Neutrophil (primary cell): ENCODE data around the gene LSP1.
A peak's percentile ranks its signal among the peaks of the same experiment; 100 is the strongest.

Source experiments
- H3K27ac ChIP-seq: fragments of 200-600 bp; sonication (generic); 2 replicates; pipeline ENCODE4 v1.5.1; 2016; ENCODE audit warnings: mild to moderate bottlenecking, moderate library complexity
- H3K27me3 ChIP-seq: fragments of 200-600 bp; sonication (generic); 2 replicates; pipeline ENCODE4 v1.6.0; 2016; ENCODE audit warnings: mild to moderate bottlenecking
- H3K36me3 ChIP-seq: fragments of 200-600 bp; sonication (generic); 2 replicates; pipeline ENCODE4 v1.5.1; 2017
- H3K4me1 ChIP-seq, 2 experiments: fragments of 200-600 bp in 1 of 2; sonication (generic) in 1 of 2; 1 replicate in 1 of 2; 2 replicates in 1 of 2; pipeline versions ENCODE4 v1.5.1 to v1.6.1; 2013 to 2016; ENCODE audit warnings: low read depth in 1 of 2, low read length in 1 of 2, mild to moderate bottlenecking in 1 of 2, moderate library complexity in 1 of 2; ENCODE audit not compliant: control insufficient read depth in 1 of 2, insufficient read depth in 1 of 2
- H3K4me3 ChIP-seq, 2 experiments: fragments of 200-600 bp in 1 of 2; sonication (generic) in 1 of 2; 1 replicate in 1 of 2; 2 replicates in 1 of 2; pipeline ENCODE4 v1.5.1; 2013 to 2016; ENCODE audit warnings: low read depth in 1 of 2, low read length in 1 of 2, mild to moderate bottlenecking in 1 of 2, moderate library complexity in 1 of 2
- H3K9me3 ChIP-seq: fragments of 200-600 bp; sonication (generic); 2 replicates; pipeline ENCODE4 v1.5.1; 2016
- TF ChIP-seq, protein P1 (sequence below): fragments of 200-600 bp; sonication (generic); IDR thresholded peaks from 2 replicates; pipeline ENCODE4 v1.5.1; 2016; ENCODE audit warnings: antibody characterized with exemption

Gene LSP1

GRCh38 chr11:1916132-1916985, 63.5 kb downstream of the LSP1 start:
- Histone ChIP-seq H3K4me1 (peaks cover 10 to 13% of the 10 kb centered on the region in 2 experiments), H3K36me3 (peaks cover 7% of the 10 kb centered on the region), H3K9me3 (no peaks in the 10 kb centered on the region), H3K27me3 (no peaks in the 10 kb centered on the region), H3K27ac (peak overlapping the region; percentile 57), H3K4me3 (no peak overlapping the region)
- TF ChIP-seq, protein P1, sequence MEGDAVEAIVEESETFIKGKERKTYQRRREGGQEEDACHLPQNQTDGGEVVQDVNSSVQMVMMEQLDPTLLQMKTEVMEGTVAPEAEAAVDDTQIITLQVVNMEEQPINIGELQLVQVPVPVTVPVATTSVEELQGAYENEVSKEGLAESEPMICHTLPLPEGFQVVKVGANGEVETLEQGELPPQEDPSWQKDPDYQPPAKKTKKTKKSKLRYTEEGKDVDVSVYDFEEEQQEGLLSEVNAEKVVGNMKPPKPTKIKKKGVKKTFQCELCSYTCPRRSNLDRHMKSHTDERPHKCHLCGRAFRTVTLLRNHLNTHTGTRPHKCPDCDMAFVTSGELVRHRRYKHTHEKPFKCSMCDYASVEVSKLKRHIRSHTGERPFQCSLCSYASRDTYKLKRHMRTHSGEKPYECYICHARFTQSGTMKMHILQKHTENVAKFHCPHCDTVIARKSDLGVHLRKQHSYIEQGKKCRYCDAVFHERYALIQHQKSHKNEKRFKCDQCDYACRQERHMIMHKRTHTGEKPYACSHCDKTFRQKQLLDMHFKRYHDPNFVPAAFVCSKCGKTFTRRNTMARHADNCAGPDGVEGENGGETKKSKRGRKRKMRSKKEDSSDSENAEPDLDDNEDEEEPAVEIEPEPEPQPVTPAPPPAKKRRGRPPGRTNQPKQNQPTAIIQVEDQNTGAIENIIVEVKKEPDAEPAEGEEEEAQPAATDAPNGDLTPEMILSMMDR = no peak

- Histone ChIP-seq H3K4me3 (no peak overlapping the region), H3K27me3 (no peaks in the 10 kb centered on the region), H3K9me3 (no peaks in the 10 kb centered on the region), H3K4me1 (peaks cover 6 to 8% of the 10 kb centered on the region in 2 experiments), H3K36me3 (peaks cover 7% of the 10 kb centered on the region), H3K27ac (peak overlapping the region; percentile 57)
- TF ChIP-seq, protein P1 = no peak
These were observed 64.2 kb downstream of the LSP1 start for GRCh38 chr11:1916986-1917522.

DNA sequence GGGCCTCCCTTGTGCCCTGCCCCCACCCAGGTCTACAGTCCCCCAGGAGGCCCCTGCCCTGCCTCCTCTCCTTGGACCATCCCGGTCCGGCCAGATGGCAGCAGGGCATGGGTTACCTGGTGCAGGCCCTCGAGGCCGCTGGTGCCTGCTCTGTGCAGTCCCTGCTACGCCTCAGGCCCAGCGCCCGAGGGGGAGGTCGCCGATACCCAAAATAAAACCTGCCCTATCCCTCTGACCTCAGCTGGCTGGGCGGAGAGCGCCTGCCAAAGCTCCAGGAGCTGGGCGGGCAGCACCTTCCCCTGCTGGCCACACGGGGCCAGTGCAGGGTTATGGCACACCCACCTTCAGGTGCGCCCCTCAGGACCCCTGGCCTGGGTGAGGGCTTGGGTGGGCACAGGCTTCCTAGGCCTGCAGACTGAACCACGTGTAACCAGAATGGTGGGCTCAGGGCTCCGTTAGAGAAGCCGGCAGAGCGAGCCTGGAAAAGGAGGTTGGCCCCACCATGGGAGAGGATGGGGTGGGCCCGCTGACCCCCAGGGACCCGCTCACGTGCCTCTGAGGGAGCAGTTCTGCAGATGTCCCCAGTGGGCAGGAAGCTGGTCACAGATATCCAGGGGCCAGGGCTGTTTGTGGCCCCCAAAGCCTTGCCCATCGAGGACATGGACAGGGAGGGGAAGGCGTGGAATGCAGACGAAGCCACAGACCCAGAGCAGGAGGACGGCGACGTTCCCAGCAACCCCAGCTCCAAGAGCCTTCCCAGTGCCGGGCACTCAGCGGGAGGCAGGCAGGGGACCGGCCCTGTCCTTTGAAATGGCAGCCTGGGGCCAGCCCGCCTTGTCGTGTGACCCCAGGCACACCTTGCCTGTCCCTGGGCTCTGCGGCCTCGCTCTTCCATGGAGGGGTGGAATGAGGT, 64.9 kb downstream of the LSP1 start:
- H3K36me3 ChIP-seq = peaks cover 7% of the 10 kb centered on the region
- H3K27ac ChIP-seq = peak overlapping the region; percentile 57
- no peaks in the 10 kb centered on the region for H3K9me3 ChIP-seq
- peaks cover 0 to under 1% of the 10 kb centered on the region in 2 experiments for H3K4me1 ChIP-seq
- no peak overlapping the region for H3K4me3 ChIP-seq
- TF ChIP-seq, protein P1 = peak; percentile 49
- no peaks in the 10 kb centered on the region for H3K27me3 ChIP-seq

DNA sequence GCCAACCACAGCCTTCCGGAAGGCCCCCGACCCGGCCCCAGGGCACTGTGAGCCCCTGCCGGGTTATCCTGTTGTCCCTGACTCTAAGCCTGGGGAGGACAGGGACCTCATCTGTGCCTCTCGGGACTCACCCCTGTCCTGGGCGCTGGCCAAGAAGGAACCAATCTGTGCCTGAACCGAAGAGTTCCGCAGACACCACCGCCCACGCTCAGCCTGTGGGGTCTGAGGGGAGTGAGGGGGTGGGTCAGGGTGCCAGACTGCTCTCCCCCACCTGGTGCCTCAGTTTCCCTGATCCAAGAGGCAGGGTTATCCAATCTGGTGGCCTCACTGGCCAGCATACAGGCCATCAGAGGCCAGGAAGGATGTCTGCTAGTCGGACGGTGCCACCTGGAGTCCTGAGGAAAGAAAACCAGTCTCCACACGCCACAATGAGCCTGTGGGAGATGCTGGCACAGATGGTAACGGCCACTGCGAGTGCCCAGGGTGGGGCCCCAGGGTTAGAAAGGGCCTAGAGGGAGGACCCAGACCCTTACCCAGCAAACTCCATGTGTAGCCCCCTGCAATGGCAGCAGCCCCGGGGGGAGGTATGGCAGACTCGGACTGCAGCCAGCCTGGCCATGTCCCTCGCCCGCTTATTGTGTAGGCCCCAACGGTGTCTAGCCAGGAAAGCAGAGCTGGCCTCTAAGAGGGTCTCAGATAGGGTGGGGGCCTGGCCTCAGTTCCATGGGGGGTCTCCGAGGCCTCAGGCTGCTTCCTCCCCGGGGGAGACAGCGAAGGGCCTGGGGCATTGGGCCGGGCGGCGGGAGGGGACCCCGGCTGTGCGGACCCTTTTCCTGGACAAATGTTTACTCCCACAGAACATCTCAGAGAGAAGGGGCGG, 65.8 kb downstream of the LSP1 start:
- H3K27ac ChIP-seq = no peak overlapping the region
- H3K4me3 ChIP-seq = no peak overlapping the region
- TF ChIP-seq, protein P1 = no peak
- no peaks in the 10 kb centered on the region for H3K9me3 ChIP-seq
- H3K4me1 ChIP-seq = no peaks in the 10 kb centered on the region
- H3K27me3 ChIP-seq = no peaks in the 10 kb centered on the region
- H3K36me3 ChIP-seq = peaks cover 7% of the 10 kb centered on the region
